Right lobe of liver (tissue), 4 donors: Measurements from ENCODE around the gene ARIH1.

Source experiments
- POLR2A ChIP-seq: fragments of 450-650 bp; IDR thresholded peaks from one replicate; pipeline ENCODE4 v1.6.1; 2017; ENCODE audit warnings: antibody characterized with exemption, mild to moderate bottlenecking
- TF ChIP-seq, protein P1 (sequence below), 4 donors: fragments of 200-600 bp in 3 of 4; fragments of 450-650 bp in 1 of 4; IDR thresholded peaks; one replicate each; pipeline versions ENCODE4 v1.5.1 to v1.8.0; 2016 to 2022; ENCODE audit warnings: antibody characterized with exemption in 4 of 4, mild to moderate bottlenecking in 2 of 4
- donor health status: DM: no; HTN: no; CAD: no.
- donor health status: DM: no; HTN: no; CAD: no.
- donor health status: DM: no; HTN: yes; CAD: no.

DNA sequence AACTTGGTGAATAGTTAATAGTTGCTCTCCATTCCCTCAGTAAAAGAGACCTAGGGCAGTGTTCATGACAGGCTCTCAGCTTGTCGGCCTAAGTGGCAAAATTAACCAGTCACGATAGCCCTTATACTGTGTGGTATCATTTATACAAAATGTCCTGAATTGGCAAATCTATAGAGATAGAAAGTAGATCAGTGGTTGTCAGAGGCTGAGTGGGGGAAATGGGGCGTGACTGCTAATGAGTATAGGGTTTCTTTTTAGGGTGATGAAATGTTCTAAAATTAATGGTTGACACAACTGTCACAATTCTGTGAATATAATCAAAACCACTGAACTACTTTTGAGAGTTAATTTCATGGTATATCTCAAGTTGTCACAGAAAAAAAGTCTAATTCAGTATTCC is 20.9 kb downstream of the ARIH1 start:
- TF ChIP-seq, protein P1, sequence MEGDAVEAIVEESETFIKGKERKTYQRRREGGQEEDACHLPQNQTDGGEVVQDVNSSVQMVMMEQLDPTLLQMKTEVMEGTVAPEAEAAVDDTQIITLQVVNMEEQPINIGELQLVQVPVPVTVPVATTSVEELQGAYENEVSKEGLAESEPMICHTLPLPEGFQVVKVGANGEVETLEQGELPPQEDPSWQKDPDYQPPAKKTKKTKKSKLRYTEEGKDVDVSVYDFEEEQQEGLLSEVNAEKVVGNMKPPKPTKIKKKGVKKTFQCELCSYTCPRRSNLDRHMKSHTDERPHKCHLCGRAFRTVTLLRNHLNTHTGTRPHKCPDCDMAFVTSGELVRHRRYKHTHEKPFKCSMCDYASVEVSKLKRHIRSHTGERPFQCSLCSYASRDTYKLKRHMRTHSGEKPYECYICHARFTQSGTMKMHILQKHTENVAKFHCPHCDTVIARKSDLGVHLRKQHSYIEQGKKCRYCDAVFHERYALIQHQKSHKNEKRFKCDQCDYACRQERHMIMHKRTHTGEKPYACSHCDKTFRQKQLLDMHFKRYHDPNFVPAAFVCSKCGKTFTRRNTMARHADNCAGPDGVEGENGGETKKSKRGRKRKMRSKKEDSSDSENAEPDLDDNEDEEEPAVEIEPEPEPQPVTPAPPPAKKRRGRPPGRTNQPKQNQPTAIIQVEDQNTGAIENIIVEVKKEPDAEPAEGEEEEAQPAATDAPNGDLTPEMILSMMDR (IDR thresholded peaks at IDR 0.05): no peak
- TF ChIP-seq POLR2A: no peak
